Measurements from ENCODE around the gene C10orf105.

- TF ChIP-seq CTCF (IDR thresholded peaks at IDR 0.05) (no peak), POLR2A (IDR thresholded peaks at IDR 0.05) (no peak)
Measured at GRCh38 chr10:71722849-71723248, 3.3 kb upstream of the C10orf105 start.
